Measurements from ENCODE around the gene TFPI. TPM values are rescaled to one million over a fixed set of nuclear protein-coding genes. Genes with fewer than 3 reads are reported as not detected.

The TFPI gene
- total and polyA plus RNA-seq, 2 of the 8 experiments (the other 6 are each of a cell fraction or from before 2014, with no cell fraction given): 2.0 to 7.1 TPM

DNA sequence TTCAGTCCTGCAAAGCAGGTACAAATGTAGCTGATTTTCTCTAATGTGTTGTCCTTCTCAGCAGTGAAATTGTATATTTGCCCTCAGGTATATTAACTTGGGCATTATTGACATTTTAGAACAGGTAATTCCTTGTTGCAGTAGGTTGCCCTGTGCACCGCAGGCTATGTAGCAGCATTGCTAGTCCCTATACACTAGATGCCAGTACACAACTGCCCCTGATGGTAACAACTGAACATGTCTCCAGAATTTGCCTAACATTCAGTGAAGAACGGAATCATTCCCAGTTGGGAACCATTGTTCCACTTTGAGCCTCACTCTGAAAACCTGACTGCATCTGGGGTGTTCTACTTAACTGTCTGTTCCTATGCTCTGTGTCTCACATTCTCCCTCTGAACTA, 23.1 kb upstream of the TFPI start:
- Histone ChIP-seq H3K23me2 (ENCODE audit: low read depth, low read length) (no peaks in the 10 kb centered on the region), H3K4me1 (replicated peaks in 1 of 4; ENCODE audit: control insufficient read depth in 3 of 4, insufficient read depth in 4 of 4, low read length in 3 of 4) (no peaks in the 10 kb centered on the region; a peak in 2 of 7 replicates), H2AK5ac (ENCODE audit: low read depth, low read length) (no peak overlapping the region), H3K79me2 (ENCODE audit: control insufficient read depth in 1 of 2, insufficient read depth in 2 of 2, low read length in 2 of 2) (no peaks in the 10 kb centered on the region), H3K9ac (replicated peaks in 1 of 4; ENCODE audit: extremely low read depth in 1 of 4, low read depth in 3 of 4, low read length in 3 of 4) (no peak overlapping the region), H2BK15ac (ENCODE audit: low read length) (no peak overlapping the region), H3K4me2 (ENCODE audit: insufficient read depth in 1 of 2, low read depth in 2 of 2, low read length in 2 of 2) (no peak overlapping the region), H3K79me1 (ENCODE audit: low read depth, low read length) (no peaks in the 10 kb centered on the region), H4K5ac (ENCODE audit: insufficient read length, low read depth, low read length) (no peak overlapping the region), H3K36me3 (ENCODE audit: control insufficient read depth in 2 of 4, insufficient read depth in 4 of 4, low read length in 3 of 4) (no peaks in the 10 kb centered on the region), H4K91ac (replicated peaks; ENCODE audit: insufficient read length, low read length) (no peak overlapping the region), H3K18ac (ENCODE audit: extremely low read depth, low read length) (no peak overlapping the region), H2BK120ac (replicated peaks; ENCODE audit: low read depth, low read length) (no peak overlapping the region), H3K14ac (ENCODE audit: insufficient read length) (no peak overlapping the region), H2BK5ac (ENCODE audit: low read depth, low read length) (no peak overlapping the region), H3K27ac (ENCODE audit: low read depth, low read length) (no peak overlapping the region), H2BK12ac (ENCODE audit: low read depth, low read length) (no peak overlapping the region), H4K20me1 (replicated peaks in 1 of 2; ENCODE audit: control insufficient read depth in 1 of 2, insufficient read depth in 2 of 2, low read length in 2 of 2) (no peaks in the 10 kb centered on the region), H3K4me3 (ENCODE audit: extremely low read depth in 1 of 4, insufficient read depth in 2 of 4, low read depth in 3 of 4, low read length in 4 of 4) (no peak overlapping the region), H2AFZ (ENCODE audit: low read length) (peak overlapping the region; percentile 41; the same call in 1 of the 2 replicates), H2BK20ac (ENCODE audit: low read length) (no peak overlapping the region), H3K9me3 (ENCODE audit: insufficient read depth in 2 of 2, low read depth in 1 of 2, low read length in 1 of 2) (0 out of 4 replicates have a peak, but pooled peaks cover 0 to 3% of the 10 kb centered on the region in 2 experiments), H3K56ac (replicated peaks; ENCODE audit: insufficient read length, low read depth, low read length) (no peak overlapping the region), H3K23ac (ENCODE audit: insufficient read length) (no peak overlapping the region), H3K4ac (replicated peaks; ENCODE audit: insufficient read length, low read depth, low read length) (no peak overlapping the region), H3K27me3 (replicated peaks in 1 of 4; ENCODE audit: control insufficient read depth in 3 of 4, extremely low read depth in 1 of 4, insufficient read depth in 3 of 4, low read length in 3 of 4) (no peaks in the 10 kb centered on the region), H4K8ac (ENCODE audit: extremely low read depth, insufficient read depth, low read length) (no peak overlapping the region)
- no peak for DNase-seq (ENCODE audit: low read depth in 1 of 2, low spot score in 2 of 2)
- POLR2A ChIA-PET (ENCODE audit: partially characterized antibody): no interaction called here
- no peak for TF ChIP-seq CBX8 (IDR thresholded peaks at IDR 0.05; ENCODE audit: borderline replicate concordance, low read depth, low read length)
- TF ChIP-seq SIX5 (IDR thresholded peaks at IDR 0.05; ENCODE audit: low read depth, low read length): no peak
- TF ChIP-seq TCF12 (IDR thresholded peaks at IDR 0.05; ENCODE audit: low read depth, low read length): no peak
- TF ChIP-seq RAD21 (IDR thresholded peaks at IDR 0.05 in 1 of 2, conservative IDR thresholded peaks at IDR 0.05 in 1 of 2; ENCODE audit: low read depth in 2 of 2, low read length in 2 of 2): peak; percentile 50 to 64
- TF ChIP-seq TAF1 (IDR thresholded peaks at IDR 0.05; ENCODE audit: low read depth, low read length): no peak
- no peak for TF ChIP-seq RNF2 (IDR thresholded peaks at IDR 0.05; ENCODE audit: borderline replicate concordance, low read depth, low read length, missing control alignments, poor library complexity, severe bottlenecking)
- TF ChIP-seq, protein P1, sequence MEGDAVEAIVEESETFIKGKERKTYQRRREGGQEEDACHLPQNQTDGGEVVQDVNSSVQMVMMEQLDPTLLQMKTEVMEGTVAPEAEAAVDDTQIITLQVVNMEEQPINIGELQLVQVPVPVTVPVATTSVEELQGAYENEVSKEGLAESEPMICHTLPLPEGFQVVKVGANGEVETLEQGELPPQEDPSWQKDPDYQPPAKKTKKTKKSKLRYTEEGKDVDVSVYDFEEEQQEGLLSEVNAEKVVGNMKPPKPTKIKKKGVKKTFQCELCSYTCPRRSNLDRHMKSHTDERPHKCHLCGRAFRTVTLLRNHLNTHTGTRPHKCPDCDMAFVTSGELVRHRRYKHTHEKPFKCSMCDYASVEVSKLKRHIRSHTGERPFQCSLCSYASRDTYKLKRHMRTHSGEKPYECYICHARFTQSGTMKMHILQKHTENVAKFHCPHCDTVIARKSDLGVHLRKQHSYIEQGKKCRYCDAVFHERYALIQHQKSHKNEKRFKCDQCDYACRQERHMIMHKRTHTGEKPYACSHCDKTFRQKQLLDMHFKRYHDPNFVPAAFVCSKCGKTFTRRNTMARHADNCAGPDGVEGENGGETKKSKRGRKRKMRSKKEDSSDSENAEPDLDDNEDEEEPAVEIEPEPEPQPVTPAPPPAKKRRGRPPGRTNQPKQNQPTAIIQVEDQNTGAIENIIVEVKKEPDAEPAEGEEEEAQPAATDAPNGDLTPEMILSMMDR (IDR thresholded peaks at IDR 0.05; ENCODE audit: control extremely low read depth in 1 of 3, insufficient read depth in 1 of 3, low read depth in 1 of 3, low read length in 3 of 3): peak in 2 of 3 experiments; percentile 35 to 50; a peak in 3 of 4 replicates
- TF ChIP-seq SP2 (IDR thresholded peaks at IDR 0.05; ENCODE audit: low read length): no peak
- 83% methylated on average over 2 of the region's 2 CpGs; no CpG with 5 or more reads in 1 of the 2 experiments for WGBS, 2 experiments (ENCODE audit: extremely low coverage in 1 of 2, insufficient coverage in 1 of 2, insufficient read length in 1 of 2, insufficient replicate concordance in 2 of 2, low coverage in 1 of 2, low lambda C conversion rate in 2 of 2, missing lambda C conversion rate in 1 of 2)
- CTCF ChIA-PET (ENCODE audit: partially characterized antibody): interaction anchor here (0.9 to 13.4 kb wide), 7 partner anchors 8 to 87 kb away, joined by 3 to 331 read pairs (median 4); no protein-coding TSS in a partner anchor
- peak; percentile 84 for FAIRE-seq
